ENCODE results near the gene URB2.

- TF ChIP-seq CTCF (conservative IDR thresholded peaks at IDR 0.05; ENCODE audit: low read length) (no peak), EZH2phosphoT487 (IDR thresholded peaks at IDR 0.05; ENCODE audit: borderline replicate concordance) (no peak)
Measured at GRCh38 chr1:229590119-229590518, 35.9 kb upstream of the URB2 start.

Data from Loucy (cell line).